A673 (cell line): ENCODE results near the gene KIAA0319L. TPM values are rescaled to one million over a fixed set of nuclear protein-coding genes. Genes with fewer than 3 reads are reported as not detected.

Source experiments
- BruUV-seq: library from RNA; stranded (reverse); fragments of 400-500 nt; replicated peaks from 2 replicates; lab custom pipeline; 2021; lab: Mats Ljungman, UMichigan
- CTCF ChIA-PET: fragments of 300-600 bp; sonication (Branson Sonifier 250); formaldehyde crosslinking; loops from one replicate; lab custom pipeline; 2022; ENCODE audit warnings: antibody characterized with exemption; lab: Charles Lee
- POLR2A ChIA-PET: fragments of 300-600 bp; sonication (Branson Sonifier 250); formaldehyde crosslinking; loops from one replicate; lab custom pipeline; 2022; ENCODE audit warnings: antibody characterized with exemption; ENCODE audit not compliant: low non-redundant PET; lab: Charles Lee
- DNase-seq: peaks from one replicate; pipeline ENCODE4 v3.0.0-alpha.2; 2015; ENCODE audit warnings: low spot score
- H3K27ac ChIP-seq: fragments of 200-600 bp; sonication (generic); 2 replicates; pipeline ENCODE4 v1.5.1; 2016; ENCODE audit warnings: mixed run types, low read depth, mild to moderate bottlenecking, mixed read lengths, antibody characterized with exemption, low read length; ENCODE audit not compliant: poor library complexity, severe bottlenecking
- H3K27me3 ChIP-seq: fragments of 200-600 bp; sonication (generic); replicated peaks from 2 replicates; pipeline ENCODE4 v1.6.1; 2017; ENCODE audit warnings: mixed run types, low read depth, mild to moderate bottlenecking, mixed read lengths, antibody characterized with exemption, low read length; ENCODE audit not compliant: insufficient read depth, poor library complexity
- H3K36me3 ChIP-seq: fragments of 200-600 bp; sonication (generic); 2 replicates; pipeline ENCODE4 v1.6.1; 2016; ENCODE audit warnings: mixed run types, mild to moderate bottlenecking, mixed read lengths, antibody characterized with exemption, low read length; ENCODE audit not compliant: insufficient read depth, poor library complexity, severe bottlenecking
- H3K4me1 ChIP-seq: fragments of 200-600 bp; sonication (generic); 2 replicates; pipeline ENCODE4 v1.6.1; 2017; ENCODE audit warnings: mixed run types, mild to moderate bottlenecking, mixed read lengths, antibody characterized with exemption, low read length; ENCODE audit not compliant: insufficient read depth, poor library complexity, severe bottlenecking
- H3K4me3 ChIP-seq: fragments of 200-600 bp; sonication (generic); 2 replicates; pipeline ENCODE4 v1.5.1; 2016; ENCODE audit warnings: low read depth, mixed run types, mild to moderate bottlenecking, mixed read lengths, low read length; ENCODE audit not compliant: poor library complexity, severe bottlenecking
- H3K9me3 ChIP-seq: fragments of 200-600 bp; sonication (generic); 2 replicates; pipeline ENCODE4 v1.6.1; 2016; ENCODE audit warnings: mixed run types, low read depth, mild to moderate bottlenecking, mixed read lengths, antibody characterized with exemption, low read length; ENCODE audit not compliant: poor library complexity, severe bottlenecking
- EZH2 ChIP-seq: fragments of 200-600 bp; sonication (generic); IDR thresholded peaks from 2 replicates; pipeline ENCODE4 v1.6.1; 2017; ENCODE audit warnings: borderline replicate concordance, low read depth, mild to moderate bottlenecking, mixed read lengths, antibody characterized with exemption, low read length; ENCODE audit not compliant: poor library complexity, severe bottlenecking
- intact Hi-C: fragments of 100-400 bp; cut with micrococcal nuclease; formaldehyde crosslinking; loops from one replicate; pipeline ENCODE4 v1.10.0; 2022; ENCODE audit not compliant: unreplicated experiment
- total RNA-seq: library from RNA; stranded (reverse); gene quantifications from 2 replicates; pipeline ENCODE4 v1.2.3, GENCODE V29; 2021
- TF ChIP-seq, protein P1 (sequence below): fragments of 300-800, 200-600 bp; sonication (generic); conservative IDR thresholded peaks from 2 replicates; pipeline ENCODE4 v1.5.1; 2017; ENCODE audit warnings: low read depth, mild to moderate bottlenecking, antibody characterized with exemption, low read length, moderate library complexity, mixed read lengths

KIAA0319L gene
- total RNA-seq, 1 experiment from 2014 or later = 33.7 TPM

DNA sequence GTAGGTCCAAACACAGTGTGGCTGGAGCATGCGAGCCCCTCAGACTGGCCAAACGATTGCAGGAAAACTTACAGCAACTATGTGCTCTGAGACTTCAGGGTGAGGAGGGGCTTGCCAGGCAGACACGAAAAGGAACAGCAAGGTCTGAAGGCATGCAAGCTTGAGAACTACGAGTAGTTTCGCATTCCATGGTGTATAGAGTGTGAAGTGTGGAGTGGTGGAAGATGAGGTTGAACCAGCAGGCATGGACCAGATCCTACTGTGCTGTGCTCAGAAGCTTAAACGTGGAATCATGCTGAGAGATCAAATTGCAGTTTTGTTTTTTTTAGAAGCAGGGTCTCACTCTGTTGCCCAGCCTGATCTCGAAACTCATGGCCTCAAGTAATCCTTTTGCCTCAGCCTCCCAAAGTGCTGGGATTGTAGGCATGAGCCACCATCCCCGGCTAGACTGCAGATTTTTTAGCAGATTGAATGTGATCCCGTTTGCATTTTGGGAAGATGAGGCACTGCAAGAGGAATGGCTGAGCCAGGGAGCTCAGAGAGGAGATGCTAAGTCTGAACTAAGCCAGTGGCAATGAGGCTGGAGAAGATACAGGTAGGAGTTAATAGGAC, 10.8 kb upstream of the KIAA0319L start:
- no peak for TF ChIP-seq EZH2
- TF ChIP-seq, protein P1, sequence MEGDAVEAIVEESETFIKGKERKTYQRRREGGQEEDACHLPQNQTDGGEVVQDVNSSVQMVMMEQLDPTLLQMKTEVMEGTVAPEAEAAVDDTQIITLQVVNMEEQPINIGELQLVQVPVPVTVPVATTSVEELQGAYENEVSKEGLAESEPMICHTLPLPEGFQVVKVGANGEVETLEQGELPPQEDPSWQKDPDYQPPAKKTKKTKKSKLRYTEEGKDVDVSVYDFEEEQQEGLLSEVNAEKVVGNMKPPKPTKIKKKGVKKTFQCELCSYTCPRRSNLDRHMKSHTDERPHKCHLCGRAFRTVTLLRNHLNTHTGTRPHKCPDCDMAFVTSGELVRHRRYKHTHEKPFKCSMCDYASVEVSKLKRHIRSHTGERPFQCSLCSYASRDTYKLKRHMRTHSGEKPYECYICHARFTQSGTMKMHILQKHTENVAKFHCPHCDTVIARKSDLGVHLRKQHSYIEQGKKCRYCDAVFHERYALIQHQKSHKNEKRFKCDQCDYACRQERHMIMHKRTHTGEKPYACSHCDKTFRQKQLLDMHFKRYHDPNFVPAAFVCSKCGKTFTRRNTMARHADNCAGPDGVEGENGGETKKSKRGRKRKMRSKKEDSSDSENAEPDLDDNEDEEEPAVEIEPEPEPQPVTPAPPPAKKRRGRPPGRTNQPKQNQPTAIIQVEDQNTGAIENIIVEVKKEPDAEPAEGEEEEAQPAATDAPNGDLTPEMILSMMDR = no peak
- no peak overlapping the region for H3K27ac ChIP-seq
- intact Hi-C loops = loop anchor here (2.0 kb wide), 1 partner anchor 151 kb away; the partner anchor contains the start of gene C1orf216
- H3K9me3 ChIP-seq = no peaks in the 10 kb centered on the region
- H3K4me1 ChIP-seq = no peaks in the 10 kb centered on the region
- no peak overlapping the region for H3K4me3 ChIP-seq
- no peak for DNase-seq
- H3K27me3 ChIP-seq = no peaks in the 10 kb centered on the region
- POLR2A ChIA-PET = no interaction called here
- BruUV-seq = no TSS peak
- CTCF ChIA-PET = interaction anchor here (0.7 to 1.9 kb wide), 3 partner anchors 148 to 207 kb away, joined by 3 to 23 read pairs (median 18); no protein-coding TSS in a partner anchor
- peaks cover 5% of the 10 kb centered on the region for H3K36me3 ChIP-seq

DNA sequence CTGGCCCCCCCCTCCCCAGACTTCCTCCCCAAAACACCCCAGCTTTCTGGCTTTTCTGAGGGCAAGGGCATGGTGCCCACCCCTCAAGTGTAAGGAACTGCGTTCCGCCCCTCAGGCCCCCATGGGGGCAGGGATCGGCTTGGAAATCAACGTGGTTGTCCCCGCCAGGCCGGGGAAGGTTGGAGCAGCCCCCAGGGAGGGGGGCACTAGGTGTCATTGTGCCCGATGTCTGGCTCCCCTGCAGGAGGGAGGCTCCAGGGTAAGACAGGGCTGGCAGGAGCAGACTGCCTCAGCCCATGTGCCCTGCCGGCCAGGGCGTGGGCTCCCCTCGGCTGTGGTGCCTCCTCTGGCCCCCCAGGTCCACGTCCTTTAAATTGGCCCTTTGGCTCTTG, 8.5 kb upstream of the KIAA0319L start:
- H3K36me3 ChIP-seq = peaks cover 9% of the 10 kb centered on the region
- TF ChIP-seq EZH2 = no peak
- TF ChIP-seq, protein P1 = no peak
- intact Hi-C loops = no loop called here
- no peaks in the 10 kb centered on the region for H3K9me3 ChIP-seq
- H3K4me3 ChIP-seq = no peak overlapping the region
- ChIA-PET POLR2A (no interaction called here), CTCF (interaction anchor here (1.4 kb wide), 1 partner anchor 161 kb away, joined by 4 read pairs; no protein-coding TSS in a partner anchor)
- H3K4me1 ChIP-seq = no peaks in the 10 kb centered on the region
- H3K27ac ChIP-seq = no peak overlapping the region
- BruUV-seq = no TSS peak
- DNase-seq = no peak
- no peaks in the 10 kb centered on the region for H3K27me3 ChIP-seq

DNA sequence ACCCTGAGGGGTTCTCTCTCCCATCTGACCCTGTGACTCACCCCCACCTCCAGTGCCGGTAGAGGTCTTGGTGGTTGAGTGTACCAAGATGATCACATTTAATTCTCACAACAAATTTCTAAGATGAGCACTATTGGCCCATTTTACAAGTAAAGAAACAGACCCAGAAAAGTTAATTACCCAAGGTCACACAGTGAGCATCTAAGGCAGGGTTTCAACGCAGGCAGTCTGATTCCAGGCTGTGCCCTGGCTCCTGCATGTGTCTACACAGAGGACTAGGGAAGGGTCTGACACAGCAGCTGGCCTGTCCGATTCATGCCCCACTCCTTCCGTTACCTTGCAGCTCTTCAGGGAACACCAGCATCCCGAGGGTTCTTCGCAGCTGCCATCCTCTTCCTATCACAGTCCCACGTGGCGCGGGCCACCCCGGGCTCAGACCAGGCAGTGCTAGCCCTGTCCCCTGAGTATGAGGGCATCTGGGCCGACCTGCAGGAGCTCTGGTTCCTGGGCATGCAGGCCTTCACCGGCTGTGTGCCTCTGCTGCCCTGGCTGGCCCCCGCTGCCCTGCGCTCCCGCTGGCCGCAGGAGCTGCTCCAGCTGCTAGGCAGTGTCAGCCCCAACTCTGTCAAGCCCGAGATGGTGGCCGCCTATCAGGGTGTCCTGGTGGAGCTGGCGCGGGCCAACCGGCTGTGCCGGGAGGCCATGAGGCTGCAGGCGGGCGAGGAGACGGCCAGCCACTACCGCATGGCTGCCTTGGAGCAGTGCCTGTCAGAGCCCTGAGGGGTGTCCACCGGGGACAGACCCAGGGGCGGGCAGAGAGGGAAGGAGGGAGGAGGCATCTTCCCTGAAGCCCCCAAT, 7.9 kb upstream of the KIAA0319L start:
- Histone ChIP-seq H3K27me3 (no peaks in the 10 kb centered on the region), H3K36me3 (peaks cover 9% of the 10 kb centered on the region), H3K4me3 (no peak overlapping the region), H3K27ac (no peak overlapping the region), H3K9me3 (no peaks in the 10 kb centered on the region), H3K4me1 (no peaks in the 10 kb centered on the region)
- intact Hi-C loops = loop anchor here (1.0 kb wide), 1 partner anchor 114 kb away; no protein-coding TSS in a partner anchor
- no TSS peak for BruUV-seq
- CTCF ChIA-PET = interaction anchor here (0.6 to 1.5 kb wide), 6 partner anchors 8 to 205 kb away, joined by 3 to 31 read pairs (median 4); partner anchors contain the start of genes CLSPN and TFAP2E
- no peak for TF ChIP-seq EZH2
- TF ChIP-seq, protein P1 = no peak; the same call in 1 of the 2 replicates
- POLR2A ChIA-PET = interaction anchor here (0.6 kb wide), 1 partner anchor 15 kb away, joined by 3 read pairs; no protein-coding TSS in a partner anchor
- no peak for DNase-seq
